Large intestine (tissue), 3 donors: Measurements from ENCODE around the gene APBB1IP. TPM values are rescaled to one million over a fixed set of nuclear protein-coding genes. Genes with fewer than 3 reads are reported as not detected.
"Not testable (repeated sequence)": the region's sequence is repeated elsewhere in the genome, so short reads cannot be mapped to it uniquely, and the experiment has no call there.

Experiments
- DNase-seq, 2 donors: peaks; one replicate each; pipeline versions ENCODE4 v3.0.0 to v3.0.0-alpha.2; 2013
- H3K27ac ChIP-seq: one replicate; pipeline ENCODE4 v1.5.1; 2013; ENCODE audit warnings: low read length
- H3K27me3 ChIP-seq: 2 replicates; pipeline ENCODE4 v1.6.1; 2013; ENCODE audit warnings: low read length; ENCODE audit not compliant: control insufficient read depth, insufficient read depth
- H3K36me3 ChIP-seq: 2 replicates; pipeline ENCODE4 v1.6.1; 2013; ENCODE audit warnings: low read length; ENCODE audit not compliant: control insufficient read depth, insufficient read depth
- H3K4me1 ChIP-seq: one replicate; pipeline ENCODE4 v1.6.1; 2013; ENCODE audit warnings: low read length; ENCODE audit not compliant: control insufficient read depth, insufficient read depth
- H3K4me3 ChIP-seq: one replicate; pipeline ENCODE4 v1.5.1; 2013; ENCODE audit warnings: low read length
- H3K9me3 ChIP-seq: one replicate; pipeline ENCODE4 v1.6.1; 2013; ENCODE audit warnings: mild to moderate bottlenecking, low read depth, low read length, moderate library complexity; ENCODE audit not compliant: control insufficient read depth
- WGBS: methylation state at CpG from one replicate; pipeline ENCODE4 v1.1.5; 2013; ENCODE audit warnings: low lambda C conversion rate; ENCODE audit not compliant: insufficient coverage; 5-methylcytosine and 5-hydroxymethylcytosine counted together
- polyA plus RNA-seq: library from polyadenylated mRNA; unstranded; fragments of 120-200 nt; gene quantifications from one replicate; pipeline ENCODE4 v1.2.1, GENCODE V29; 2013

APBB1IP gene
- polyA plus RNA-seq, 1 donor = 3.3 TPM

DNA sequence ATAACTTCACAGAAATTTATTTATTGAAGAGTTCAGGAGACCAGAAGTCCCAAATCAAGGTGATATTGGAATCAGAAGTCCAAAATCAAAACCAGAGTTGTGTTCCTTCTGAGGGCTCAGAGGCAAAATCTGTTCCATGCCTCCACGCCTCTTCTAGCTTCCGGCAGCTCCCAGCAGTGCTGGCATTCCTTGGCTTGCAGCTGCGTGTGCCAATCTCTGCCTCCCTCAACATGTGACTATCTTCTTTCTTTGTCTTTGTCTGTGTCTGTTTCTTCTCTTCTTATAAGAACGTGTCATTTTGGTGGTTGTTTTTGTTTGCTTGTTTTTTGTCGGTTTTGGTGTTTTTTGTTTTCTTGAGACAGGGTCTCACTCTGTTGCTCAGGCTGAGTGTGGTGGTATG is 116.1 kb downstream of the APBB1IP start:
- H3K27ac ChIP-seq = no peak overlapping the region
- peaks cover 13% of the 10 kb centered on the region for H3K9me3 ChIP-seq
- H3K36me3 ChIP-seq = no peaks in the 10 kb centered on the region
- no peaks in the 10 kb centered on the region for H3K27me3 ChIP-seq
- DNase-seq = no peak
- H3K4me3 ChIP-seq = no peak overlapping the region
- peaks cover 7% of the 10 kb centered on the region for H3K4me1 ChIP-seq
- WGBS = 100% methylated on average over 1 of the region's 5 CpGs

DNA sequence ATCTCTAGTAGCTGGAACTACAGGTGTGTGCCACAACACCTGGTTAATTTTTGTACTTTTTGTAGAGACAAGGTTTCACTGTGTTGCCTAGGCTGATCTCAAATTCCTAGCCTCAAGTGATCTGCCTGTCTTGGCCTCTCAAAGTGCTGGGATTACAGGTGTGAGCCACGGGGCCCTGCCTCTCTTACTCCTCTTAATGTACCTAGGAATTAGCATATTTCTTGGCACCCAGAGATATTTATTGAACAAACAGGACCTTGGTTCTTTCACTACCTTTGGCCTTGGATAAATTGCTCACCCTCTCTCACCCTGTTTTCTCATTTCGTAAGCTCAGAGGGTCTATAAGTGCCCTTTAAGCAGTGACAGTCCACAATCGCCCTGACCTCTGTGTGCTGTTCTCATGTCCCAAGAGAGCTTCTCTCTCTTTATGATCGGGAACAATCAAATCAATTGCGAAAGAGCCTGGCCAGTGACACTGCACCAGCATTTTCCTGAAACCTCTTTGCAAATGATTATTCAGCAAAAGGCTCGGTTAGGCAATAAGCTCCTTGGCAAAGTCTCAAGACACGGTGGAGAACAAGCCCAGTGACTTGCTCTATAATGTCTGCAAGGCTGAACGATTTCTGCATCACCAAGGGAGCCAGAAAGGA is 117.7 kb downstream of the APBB1IP start:
- WGBS = no CpG with 5 or more reads among the region's 8 CpGs
- Histone ChIP-seq H3K4me1 (peaks cover 7% of the 10 kb centered on the region), H3K4me3 (no peak overlapping the region), H3K27ac (peak overlapping the region; percentile 53), H3K36me3 (no peaks in the 10 kb centered on the region), H3K27me3 (no peaks in the 10 kb centered on the region), H3K9me3 (peaks cover 3% of the 10 kb centered on the region)
- peak; percentile 86 to 93 for DNase-seq

DNA sequence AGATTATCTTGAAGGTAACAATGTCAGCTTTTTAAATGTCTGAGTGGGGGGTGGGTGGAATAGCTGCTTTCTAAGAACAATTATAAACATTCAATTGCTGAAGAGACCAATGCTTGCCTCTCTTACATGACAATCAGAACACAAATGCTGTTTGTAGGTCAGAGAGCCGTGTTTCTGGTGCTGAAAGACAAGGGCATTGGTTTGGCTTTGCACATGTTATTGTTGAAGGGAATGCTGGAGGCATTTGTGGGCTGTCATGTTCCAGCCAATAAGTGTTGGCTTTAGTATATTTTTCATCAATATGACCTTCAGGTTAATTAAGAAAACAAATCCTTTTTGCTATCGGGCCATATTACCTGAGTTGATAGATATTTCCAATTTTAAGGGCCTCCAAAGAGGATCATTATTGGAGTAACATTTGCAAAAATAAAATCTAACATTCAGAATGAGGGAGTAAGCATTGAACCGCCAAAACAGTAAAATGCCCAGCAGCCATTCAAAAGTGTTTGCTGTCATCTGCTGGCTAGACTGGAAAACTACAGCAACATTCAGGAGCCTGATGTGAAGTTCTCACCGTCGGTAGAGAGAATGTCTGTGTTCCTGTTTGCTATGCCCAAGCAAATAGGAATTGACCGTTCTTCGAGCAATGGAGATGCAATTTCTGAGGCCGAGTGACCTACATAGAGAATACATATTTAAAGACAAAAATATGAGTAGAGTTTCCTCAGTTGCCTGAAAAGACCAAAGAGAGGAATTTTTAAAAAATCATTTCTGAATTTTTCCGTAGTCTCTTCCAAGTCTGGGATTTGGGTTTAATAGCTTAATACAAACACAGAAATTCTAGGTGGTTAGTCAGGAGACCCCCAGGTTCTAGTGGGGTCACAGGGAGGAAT is 118.9 kb downstream of the APBB1IP start:
- peak overlapping the region; percentile 53 for H3K27ac ChIP-seq
- H3K36me3 ChIP-seq = no peaks in the 10 kb centered on the region
- peak in 1 of 2 donors; percentile 37 for DNase-seq
- H3K4me1 ChIP-seq = peaks cover 7% of the 10 kb centered on the region
- 13% methylated on average over 3 of the region's 9 CpGs for WGBS
- no peaks in the 10 kb centered on the region for H3K9me3 ChIP-seq
- H3K27me3 ChIP-seq = no peaks in the 10 kb centered on the region
- H3K4me3 ChIP-seq = no peak overlapping the region

DNA sequence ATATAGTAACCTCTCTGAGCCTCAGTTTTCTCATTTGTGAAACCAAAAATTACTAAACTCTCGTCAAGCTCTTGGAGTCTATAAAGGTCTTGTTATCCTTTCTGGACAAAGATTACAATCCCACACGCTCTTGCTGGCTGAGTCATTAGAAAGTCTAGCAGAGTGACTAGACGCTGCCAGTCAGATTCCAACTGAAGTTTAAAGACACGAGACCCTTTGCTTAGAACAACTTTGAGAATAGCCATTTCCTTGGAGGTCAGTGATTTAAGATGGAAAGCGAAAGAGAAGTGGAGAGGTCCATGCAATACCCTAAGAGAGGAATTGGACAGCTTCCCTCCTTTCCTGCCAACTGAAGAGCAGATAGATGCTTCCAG is 119.5 kb downstream of the APBB1IP start:
- Histone ChIP-seq H3K4me3 (no peak overlapping the region), H3K9me3 (no peaks in the 10 kb centered on the region), H3K27ac (no peak overlapping the region), H3K36me3 (no peaks in the 10 kb centered on the region), H3K27me3 (no peaks in the 10 kb centered on the region), H3K4me1 (peaks cover 7% of the 10 kb centered on the region)
- WGBS = 40% methylated on average over 1 of the region's 5 CpGs
- peak in 1 of 2 donors; percentile 14 for DNase-seq

DNA sequence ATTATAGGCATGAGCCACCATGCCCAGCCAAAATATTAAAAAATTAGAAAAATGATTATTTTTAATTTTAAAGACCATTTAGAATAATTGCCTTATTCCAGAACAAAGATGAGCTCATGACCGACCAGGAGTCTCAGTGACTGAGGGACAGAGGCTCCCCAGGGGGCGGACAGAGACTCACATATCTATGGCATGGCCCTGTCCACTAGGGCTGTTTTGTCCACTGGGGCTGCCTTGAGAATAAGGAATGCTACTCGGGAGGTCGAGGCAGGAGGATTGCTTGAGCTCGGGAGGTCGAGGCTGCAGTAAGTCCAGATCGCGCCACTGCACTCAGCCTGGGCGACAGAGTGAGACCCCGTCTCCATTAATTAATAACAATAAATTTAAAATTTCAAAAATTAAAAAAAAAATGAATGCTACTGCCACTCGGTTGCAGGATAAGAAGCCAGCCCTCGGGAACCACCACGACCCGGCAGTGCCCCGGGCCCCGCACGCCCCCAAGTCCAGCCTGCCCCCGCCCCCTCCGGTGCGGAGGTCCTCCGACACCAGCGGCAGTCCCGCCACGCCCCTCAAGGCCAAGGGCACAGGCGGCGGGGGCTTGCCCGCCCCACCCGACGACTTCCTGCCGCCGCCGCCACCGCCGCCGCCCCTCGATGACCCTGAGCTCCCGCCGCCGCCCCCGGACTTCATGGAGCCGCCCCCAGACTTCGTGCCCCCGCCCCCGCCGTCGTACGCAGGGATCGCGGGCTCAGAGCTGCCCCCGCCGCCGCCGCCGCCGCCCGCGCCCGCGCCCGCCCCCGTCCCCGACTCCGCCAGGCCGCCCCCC is 128.6 kb downstream of the APBB1IP start:
- H3K27me3 ChIP-seq = peaks cover 21% of the 10 kb centered on the region
- H3K4me3 ChIP-seq = peak overlapping the region; percentile 31
- H3K9me3 ChIP-seq = no peaks in the 10 kb centered on the region
- WGBS = no CpG with 5 or more reads among the region's 64 CpGs
- no peaks in the 10 kb centered on the region for H3K4me1 ChIP-seq
- DNase-seq = peak in 1 of 2 donors; percentile 37
- H3K27ac ChIP-seq = no peak overlapping the region
- H3K36me3 ChIP-seq = no peaks in the 10 kb centered on the region

DNA sequence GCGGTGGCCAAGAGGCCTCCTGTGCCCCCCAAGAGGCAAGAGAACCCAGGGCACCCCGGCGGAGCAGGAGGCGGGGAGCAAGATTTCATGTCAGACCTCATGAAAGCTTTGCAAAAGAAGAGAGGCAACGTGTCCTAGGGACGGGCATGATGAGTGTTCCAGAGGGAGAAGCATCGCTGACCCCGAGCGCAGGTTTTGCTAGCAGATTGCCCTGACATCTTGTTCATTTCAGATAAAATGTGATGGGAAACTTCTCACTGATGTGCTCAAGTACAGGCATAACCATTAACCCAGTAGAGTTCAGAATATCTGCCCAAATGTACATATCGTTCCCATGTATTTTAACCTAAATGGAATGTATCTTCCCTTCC is 129.2 kb downstream of the APBB1IP start:
- H3K4me3 ChIP-seq = peak overlapping the region; percentile 31
- peak in 1 of 2 donors; percentile 9 for DNase-seq
- no peaks in the 10 kb centered on the region for H3K36me3 ChIP-seq
- no peak overlapping the region for H3K27ac ChIP-seq
- no peaks in the 10 kb centered on the region for H3K4me1 ChIP-seq
- no peaks in the 10 kb centered on the region for H3K9me3 ChIP-seq
- no CpG with 5 or more reads among the region's 10 CpGs for WGBS
- H3K27me3 ChIP-seq = peaks cover 21% of the 10 kb centered on the region

DNA sequence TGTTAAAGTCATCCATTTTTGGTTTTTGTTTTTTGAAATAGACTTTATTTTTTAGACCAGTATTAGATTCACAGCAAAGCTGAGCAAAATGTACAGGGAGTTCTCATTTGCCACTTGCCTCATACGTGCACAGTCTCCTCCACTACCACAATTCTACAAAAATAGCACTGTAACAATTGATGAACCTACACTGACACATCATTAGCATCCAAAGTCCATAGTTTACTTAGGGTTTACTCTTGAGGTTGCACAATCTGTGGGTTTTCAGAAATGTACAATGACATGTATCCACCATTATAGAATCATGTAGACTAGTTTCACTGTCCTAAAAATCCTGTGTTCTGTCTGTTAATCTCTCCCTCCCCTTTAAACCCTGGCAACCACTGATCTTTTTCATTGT is 133.5 kb downstream of the APBB1IP start:
- no peaks in the 10 kb centered on the region for H3K36me3 ChIP-seq
- peak; percentile 61 to 78 for DNase-seq
- H3K27ac ChIP-seq = no peak overlapping the region
- H3K4me3 ChIP-seq = no peak overlapping the region
- H3K4me1 ChIP-seq = no peaks in the 10 kb centered on the region
- no peaks in the 10 kb centered on the region for H3K9me3 ChIP-seq
- peaks cover 5% of the 10 kb centered on the region for H3K27me3 ChIP-seq
- whole genome bisulfite sequencing = 43% methylated on average over 1 of the region's 1 CpG

DNA sequence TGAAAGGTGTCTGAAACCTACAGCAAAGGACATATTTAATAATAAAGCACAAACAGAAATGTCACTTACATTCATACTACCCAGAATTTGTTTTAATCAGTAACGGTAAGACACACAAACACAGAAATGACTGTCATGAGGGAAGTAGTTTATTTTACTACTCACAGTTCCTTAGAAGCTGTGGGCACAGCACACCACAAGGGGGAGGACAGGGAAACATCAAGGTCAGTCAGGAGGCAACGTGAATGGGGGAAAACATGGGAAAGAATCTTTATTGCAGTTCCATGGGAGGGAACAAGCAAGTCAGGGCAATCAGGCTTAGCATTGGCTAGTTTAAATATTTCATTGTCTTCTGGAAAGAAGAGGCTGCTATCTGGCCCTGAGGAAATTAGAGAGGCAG is 135.5 kb downstream of the APBB1IP start:
- Histone ChIP-seq H3K4me3 (no peak overlapping the region), H3K27me3 (no peaks in the 10 kb centered on the region), H3K27ac (no peak overlapping the region), H3K36me3 (no peaks in the 10 kb centered on the region), H3K4me1 (no peaks in the 10 kb centered on the region), H3K9me3 (no peaks in the 10 kb centered on the region)
- peak in 1 of 2 donors; percentile 47 for DNase-seq
- no CpG with 5 or more reads among the region's 2 CpGs for WGBS

DNA sequence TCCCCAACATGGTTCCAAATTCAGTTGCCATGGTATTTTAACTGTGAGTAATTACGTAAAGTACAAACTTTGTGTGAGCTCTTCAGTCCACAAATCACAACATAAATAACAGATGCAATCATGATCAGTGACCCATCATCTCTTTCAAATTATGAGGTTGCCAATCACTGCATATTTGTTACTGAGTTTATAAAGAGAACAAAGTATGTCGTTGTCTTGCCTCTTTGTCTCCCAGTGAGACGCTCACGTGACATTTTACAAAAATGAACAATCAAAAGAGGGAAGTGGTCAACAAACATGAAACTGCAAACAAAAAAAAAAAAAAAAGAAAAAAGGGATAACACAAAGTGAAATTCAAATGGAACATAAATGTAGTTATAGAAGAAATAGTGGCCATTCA is 136.6 kb downstream of the APBB1IP start:
- Histone ChIP-seq H3K27me3 (no peaks in the 10 kb centered on the region), H3K27ac (no peak overlapping the region), H3K4me1 (no peaks in the 10 kb centered on the region), H3K9me3 (no peaks in the 10 kb centered on the region), H3K4me3 (no peak overlapping the region), H3K36me3 (no peaks in the 10 kb centered on the region)
- DNase-seq = no peak
- WGBS = 96% methylated on average over 4 of the region's 4 CpGs

DNA sequence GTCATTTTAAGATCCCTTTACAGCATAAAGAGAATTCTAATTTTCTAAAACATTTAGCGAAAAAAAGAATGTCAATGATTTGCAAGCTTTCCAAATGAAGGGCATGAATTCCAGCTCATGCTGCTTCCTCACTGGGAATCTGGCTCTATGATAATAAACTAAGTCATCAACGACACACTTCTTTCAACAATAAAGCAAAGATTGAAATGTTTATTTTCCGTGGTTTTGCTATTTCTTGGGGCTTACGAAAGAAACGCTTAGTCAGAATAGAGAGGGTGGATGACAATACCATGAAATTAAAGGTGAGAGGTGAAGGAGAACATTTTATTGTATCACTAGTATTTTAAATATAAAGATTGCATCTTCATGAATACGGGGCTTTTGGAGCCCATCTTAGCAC is 140.2 kb downstream of the APBB1IP start:
- H3K4me1 ChIP-seq, DNase-seq, H3K36me3 ChIP-seq, H3K27me3 ChIP-seq, H3K9me3 ChIP-seq, H3K4me3 ChIP-seq, H3K27ac ChIP-seq: not testable (repeated sequence)
- WGBS = 87% methylated on average over 3 of the region's 6 CpGs
